Right lobe of liver (tissue), 4 donors: ENCODE measurements around the gene SCGB1A1.
"Not testable (repeated sequence)": the region's sequence is repeated elsewhere in the genome, so short reads cannot be mapped to it uniquely, and the experiment has no call there.

Source experiments
- POLR2A ChIP-seq: fragments of 450-650 bp; IDR thresholded peaks from one replicate; pipeline ENCODE4 v1.6.1; 2017; ENCODE audit warnings: antibody characterized with exemption, mild to moderate bottlenecking
- TF ChIP-seq, protein P1 (sequence below), 4 donors: fragments of 200-600 bp in 3 of 4; fragments of 450-650 bp in 1 of 4; IDR thresholded peaks; one replicate each; pipeline versions ENCODE4 v1.5.1 to v1.8.0; 2016 to 2022; ENCODE audit warnings: antibody characterized with exemption in 4 of 4, mild to moderate bottlenecking in 2 of 4
- donor health status: DM: no; HTN: no; CAD: no.
- donor health status: DM: no; HTN: no; CAD: no.
- donor health status: DM: no; HTN: yes; CAD: no.

DNA sequence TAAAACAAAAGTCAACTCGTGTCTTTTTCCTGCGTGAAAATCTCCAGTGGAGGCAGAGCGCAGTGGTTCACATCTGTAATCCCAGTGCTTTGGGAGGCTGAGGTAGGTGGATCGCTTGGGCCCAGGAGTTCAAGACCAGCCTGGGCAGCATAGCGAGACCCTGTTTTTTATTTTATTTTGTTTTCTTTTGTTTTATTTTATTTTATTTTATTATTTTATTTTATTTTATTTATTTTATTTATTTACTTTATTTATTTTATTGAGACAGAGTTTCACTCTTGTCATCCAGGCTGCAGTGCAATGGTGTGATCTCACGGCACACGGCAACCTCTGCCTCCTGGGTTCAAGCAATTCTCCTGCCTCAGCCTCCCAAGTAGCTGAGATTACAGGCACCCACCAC is 31.1 kb downstream of the SCGB1A1 start:
- TF ChIP-seq, protein P1, sequence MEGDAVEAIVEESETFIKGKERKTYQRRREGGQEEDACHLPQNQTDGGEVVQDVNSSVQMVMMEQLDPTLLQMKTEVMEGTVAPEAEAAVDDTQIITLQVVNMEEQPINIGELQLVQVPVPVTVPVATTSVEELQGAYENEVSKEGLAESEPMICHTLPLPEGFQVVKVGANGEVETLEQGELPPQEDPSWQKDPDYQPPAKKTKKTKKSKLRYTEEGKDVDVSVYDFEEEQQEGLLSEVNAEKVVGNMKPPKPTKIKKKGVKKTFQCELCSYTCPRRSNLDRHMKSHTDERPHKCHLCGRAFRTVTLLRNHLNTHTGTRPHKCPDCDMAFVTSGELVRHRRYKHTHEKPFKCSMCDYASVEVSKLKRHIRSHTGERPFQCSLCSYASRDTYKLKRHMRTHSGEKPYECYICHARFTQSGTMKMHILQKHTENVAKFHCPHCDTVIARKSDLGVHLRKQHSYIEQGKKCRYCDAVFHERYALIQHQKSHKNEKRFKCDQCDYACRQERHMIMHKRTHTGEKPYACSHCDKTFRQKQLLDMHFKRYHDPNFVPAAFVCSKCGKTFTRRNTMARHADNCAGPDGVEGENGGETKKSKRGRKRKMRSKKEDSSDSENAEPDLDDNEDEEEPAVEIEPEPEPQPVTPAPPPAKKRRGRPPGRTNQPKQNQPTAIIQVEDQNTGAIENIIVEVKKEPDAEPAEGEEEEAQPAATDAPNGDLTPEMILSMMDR (IDR thresholded peaks at IDR 0.05), result not testable (repeated sequence)
- not testable (repeated sequence) for TF ChIP-seq POLR2A
